Cardiac muscle cell (in vitro differentiated cells and primary cell): ENCODE results near the gene TJP1. TPM values are rescaled to one million over a fixed set of nuclear protein-coding genes. Genes with fewer than 3 reads are reported as not detected.
A peak's percentile ranks its signal among the peaks of the same experiment; 100 is the strongest.

ENCODE experiments used
- DNase-seq, 2 donors: peaks; one replicate each; pipeline versions ENCODE4 v3.0.0 to v3.0.0-alpha.2; 2010 to 2017; ENCODE audit warnings: low read depth in 1 of 2, low spot score in 1 of 2
- H3K27ac ChIP-seq: fragments of 200-600 bp; sonication (generic); 2 replicates; pipeline ENCODE4 v1.5.1; 2016
- H3K27me3 ChIP-seq: fragments of 200-600 bp; sonication (generic); 2 replicates; pipeline ENCODE4 v1.6.0; 2016; ENCODE audit warnings: control low read depth
- H3K36me3 ChIP-seq: fragments of 200-600 bp; sonication (generic); 2 replicates; pipeline ENCODE4 v1.5.1; 2016; ENCODE audit warnings: control low read depth
- H3K4me1 ChIP-seq: fragments of 200-600 bp; sonication (generic); 2 replicates; pipeline ENCODE4 v1.8.1; 2017; ENCODE audit warnings: low read depth, mild to moderate bottlenecking, mixed run types
- H3K4me3 ChIP-seq: fragments of 200-600 bp; sonication (generic); 2 replicates; pipeline ENCODE4 v1.5.1; 2016; ENCODE audit warnings: mild to moderate bottlenecking
- H3K9me3 ChIP-seq: fragments of 200-600 bp; sonication (generic); 2 replicates; pipeline ENCODE4 v1.5.1; 2017; ENCODE audit warnings: low read depth, mild to moderate bottlenecking, control low read depth
- CTCF ChIP-seq: IDR thresholded peaks from 2 replicates; pipeline ENCODE4 v1.5.1; 2012; ENCODE audit warnings: low read depth, mild to moderate bottlenecking, low read length
- polyA plus RNA-seq: library from polyadenylated mRNA; unstranded; fragments of >200 nt; fragmentation: Nextera tagmentation; extraction: Ambion mirVana; gene quantifications from 2 replicates; pipeline ENCODE4 v1.2.1, GENCODE V29; 2016
- total RNA-seq: library from RNA; depleted of rRNA; stranded (reverse); fragments of >200 nt; gene quantifications from 2 replicates; pipeline ENCODE4 v1.2.3, GENCODE V29; 2016

Gene TJP1
- total and polyA plus RNA-seq, 2 experiments from 2014 or later = 66.6 to 93.9 TPM

GRCh38 chr15:29728418-29728817 is 93.8 kb downstream of the TJP1 start:
- Histone ChIP-seq H3K27ac (no peak overlapping the region), H3K4me3 (no peak overlapping the region), H3K27me3 (no peaks in the 10 kb centered on the region), H3K9me3 (no peaks in the 10 kb centered on the region), H3K36me3 (peaks cover 65% of the 10 kb centered on the region), H3K4me1 (no peaks in the 10 kb centered on the region)
- TF ChIP-seq CTCF = no peak
- DNase-seq = no peak

- H3K27me3 ChIP-seq = no peaks in the 10 kb centered on the region
- H3K36me3 ChIP-seq = peaks cover 65% of the 10 kb centered on the region
- no peaks in the 10 kb centered on the region for H3K4me1 ChIP-seq
- TF ChIP-seq CTCF = no peak
- no peaks in the 10 kb centered on the region for H3K9me3 ChIP-seq
- H3K4me3 ChIP-seq = no peak overlapping the region
- peak in 1 of 2 donors; percentile 12 for DNase-seq
- no peak overlapping the region for H3K27ac ChIP-seq
Measured at GRCh38 chr15:29727871-29728270, 94.4 kb downstream of the TJP1 start.

GRCh38 chr15:29726553-29726952 is 95.7 kb downstream of the TJP1 start:
- Histone ChIP-seq H3K4me3 (no peak overlapping the region), H3K27me3 (no peaks in the 10 kb centered on the region), H3K9me3 (no peaks in the 10 kb centered on the region), H3K36me3 (peaks cover 66% of the 10 kb centered on the region), H3K4me1 (no peaks in the 10 kb centered on the region), H3K27ac (no peak overlapping the region)
- TF ChIP-seq CTCF = no peak
- no peak for DNase-seq

GRCh38 chr15:29724026-29724425 is 98.2 kb downstream of the TJP1 start:
- peaks cover 87% of the 10 kb centered on the region for H3K36me3 ChIP-seq
- H3K27ac ChIP-seq = peak overlapping the region; percentile 39
- H3K4me1 ChIP-seq = no peaks in the 10 kb centered on the region
- no peaks in the 10 kb centered on the region for H3K27me3 ChIP-seq
- H3K4me3 ChIP-seq = no peak overlapping the region
- no peak for TF ChIP-seq CTCF
- no peak for DNase-seq
- H3K9me3 ChIP-seq = no peaks in the 10 kb centered on the region

GRCh38 chr15:29713784-29714183 is 108.5 kb downstream of the TJP1 start:
- no peak for TF ChIP-seq CTCF
- peaks cover 89% of the 10 kb centered on the region for H3K36me3 ChIP-seq
- H3K9me3 ChIP-seq = no peaks in the 10 kb centered on the region
- H3K4me1 ChIP-seq = no peaks in the 10 kb centered on the region
- peak overlapping the region; percentile 42 for H3K27ac ChIP-seq
- DNase-seq = no peak
- no peaks in the 10 kb centered on the region for H3K27me3 ChIP-seq
- no peak overlapping the region for H3K4me3 ChIP-seq
